GM18873 (cell line): ENCODE data around the gene MAD2L1.

Experiments
- ATAC-seq: cut with Tn5 transposase; IDR thresholded peaks from one replicate; pipeline ENCODE4 v1.9.1; 2021; ENCODE audit warnings: mild to moderate bottlenecking, moderate library complexity, moderate number of reproducible peaks; ENCODE audit not compliant: unreplicated experiment, low FRiP score

MAD2L1 gene

DNA sequence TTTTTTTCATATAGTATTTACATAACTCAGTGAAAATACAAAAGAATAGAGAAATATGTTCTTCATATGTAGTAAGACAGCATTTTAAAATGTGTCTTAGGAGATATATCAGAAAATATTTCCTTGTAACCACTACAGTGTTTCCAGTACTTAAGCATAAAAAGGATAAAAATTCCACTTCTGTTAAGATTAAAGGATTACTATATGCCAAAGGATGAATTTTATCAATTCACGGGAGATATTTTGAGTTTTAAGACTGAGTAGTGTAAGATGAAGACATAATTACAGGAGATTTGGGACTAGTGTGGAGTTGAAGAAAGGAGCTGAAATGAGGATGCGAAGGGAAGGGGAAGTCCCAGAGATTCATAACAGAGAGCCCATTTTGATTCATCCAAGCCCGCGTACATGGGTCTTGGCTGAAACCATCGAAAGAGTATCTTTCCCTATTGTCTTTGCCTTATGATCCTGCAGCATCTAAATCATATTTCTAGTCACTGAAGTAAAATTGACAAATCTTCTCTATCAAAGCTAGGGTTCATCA, 58.7 kb downstream of the MAD2L1 start:
- ATAC-seq = no peak

DNA sequence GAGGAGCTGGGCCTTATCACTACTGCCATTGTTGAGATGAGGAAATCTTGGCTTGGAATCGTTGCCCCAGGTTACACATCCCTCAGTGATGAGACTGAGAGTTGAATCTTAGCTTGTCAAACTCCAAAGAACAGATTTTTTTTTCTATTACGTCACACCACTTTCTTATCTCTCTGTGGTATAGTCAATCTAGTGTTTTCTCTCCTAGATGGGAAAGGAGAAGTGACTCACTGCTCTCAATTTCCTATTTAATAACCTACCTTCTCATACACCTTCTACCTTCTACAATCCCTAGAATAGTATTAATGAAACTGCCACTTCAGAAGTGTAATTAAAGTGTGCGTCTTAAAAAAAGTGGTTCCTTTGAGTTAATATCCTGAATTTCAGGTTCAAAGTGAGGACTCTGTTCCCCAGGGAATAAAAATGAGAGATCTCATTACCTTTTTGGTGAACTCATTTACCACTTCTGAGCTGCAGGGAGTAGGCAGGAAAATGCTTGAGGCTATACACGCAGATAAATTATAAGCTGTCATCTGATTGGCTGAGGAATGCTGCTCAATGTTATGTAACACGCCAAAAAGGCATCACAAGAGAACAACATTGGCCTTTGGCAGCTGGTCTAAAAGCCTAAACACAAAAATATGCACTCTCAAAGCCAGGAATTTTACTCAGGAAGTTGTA, 59.3 kb downstream of the MAD2L1 start:
- no peak for ATAC-seq
